Panc1 (cell line): ENCODE results near the gene WDR88. TPM values are rescaled to one million over a fixed set of nuclear protein-coding genes. Genes with fewer than 3 reads are reported as not detected.

Source experiments
- ATAC-seq: fragments of 200-7000 bp; cut with Tn5 transposase; 2 replicates; pipeline ENCODE4 v1.9.1; 2020; ENCODE audit warnings: mild to moderate bottlenecking, moderate library complexity
- BruUV-seq: library from RNA; stranded (reverse); fragments of 400-500 nt; replicated peaks from 2 replicates; lab custom pipeline; 2021; lab: Mats Ljungman, UMichigan
- CTCF ChIA-PET: fragments of 300-600 bp; sonication (Branson Sonifier 250); formaldehyde crosslinking; loops from one replicate; lab custom pipeline; 2022; ENCODE audit warnings: antibody characterized with exemption; lab: Charles Lee
- POLR2A ChIA-PET: fragments of 300-600 bp; sonication (Branson Sonifier 250); formaldehyde crosslinking; loops from one replicate; lab custom pipeline; 2022; ENCODE audit warnings: antibody characterized with exemption; lab: Charles Lee
- DNase-seq: peaks from one replicate; pipeline ENCODE4 v3.0.0-alpha.2; 2010; ENCODE audit warnings: low read depth, low spot score
- H3K27ac ChIP-seq: 2 replicates; pipeline ENCODE4 v1.5.1; 2011; ENCODE audit warnings: mild to moderate bottlenecking, low read length, inconsistent platforms
- H3K27me3 ChIP-seq: fragments of 200-500 bp; sonication (Bioruptor generic); 2 replicates; pipeline ENCODE4 v1.6.0; 2014; ENCODE audit warnings: low read length, inconsistent platforms; ENCODE audit not compliant: control insufficient read depth, insufficient read depth
- H3K36me3 ChIP-seq: fragments of 200-500 bp; sonication (Bioruptor generic); 2 replicates; pipeline ENCODE4 v1.5.1; 2014; ENCODE audit warnings: inconsistent platforms, mild to moderate bottlenecking, low read length, moderate library complexity; ENCODE audit not compliant: control insufficient read depth, insufficient read depth
- H3K4me1 ChIP-seq: 2 replicates; pipeline ENCODE4 v1.5.1; 2011; ENCODE audit warnings: inconsistent platforms, mild to moderate bottlenecking, low read length, moderate library complexity; ENCODE audit not compliant: control insufficient read depth, insufficient read depth
- H3K4me3 ChIP-seq, 2 experiments: 2 replicates each; pipeline ENCODE4 v1.5.1; 2011 to 2012; ENCODE audit warnings: low read depth in 2 of 2, low read length in 2 of 2, mild to moderate bottlenecking in 2 of 2, inconsistent platforms in 1 of 2, moderate library complexity in 1 of 2
- H3K9me3 ChIP-seq: fragments of 200-500 bp; sonication (Bioruptor generic); 2 replicates; pipeline ENCODE4 v1.5.1; 2014; ENCODE audit warnings: low read depth, mild to moderate bottlenecking, inconsistent platforms, low read length, moderate library complexity; ENCODE audit not compliant: control insufficient read depth, insufficient read depth
- POLR2AphosphoS5 ChIP-seq: IDR thresholded peaks from 2 replicates; pipeline ENCODE4 v1.6.1; 2012; ENCODE audit warnings: mild to moderate bottlenecking, low read depth, low read length, moderate library complexity
- SIN3A ChIP-seq: IDR thresholded peaks from 2 replicates; pipeline ENCODE4 v1.6.1; 2012; ENCODE audit warnings: low read depth, mild to moderate bottlenecking, low read length, moderate library complexity, borderline replicate concordance; ENCODE audit not compliant: insufficient read depth
- TCF7L2 ChIP-seq: IDR thresholded peaks from 2 replicates; pipeline ENCODE4 v1.6.1; 2011; ENCODE audit warnings: mild to moderate bottlenecking, low read depth, low read length, inconsistent platforms
- in situ Hi-C: cut with HindIII; loops from 2 replicates; pipeline ENCODE4 v1.10.0; 2016; ENCODE audit warnings: low sequenced_read_pairs, low pct_unique_long_range_greater_than_20kb
- intact Hi-C: fragments of 100-400 bp; cut with micrococcal nuclease; formaldehyde crosslinking; loops from one replicate; pipeline ENCODE4 v1.10.0; 2022; ENCODE audit not compliant: unreplicated experiment
- total RNA-seq: library from RNA; stranded (reverse); gene quantifications from one replicate; pipeline ENCODE4 v1.2.1, GENCODE V29; 2021; ENCODE audit not compliant: unreplicated experiment
- TF ChIP-seq, protein P1 (sequence below), 2 experiments: IDR thresholded peaks; 2 replicates each; pipeline ENCODE4 v1.6.1; 2011 to 2012; ENCODE audit warnings: low read depth in 2 of 2, control low read depth in 1 of 2, low read length in 1 of 2, mild to moderate bottlenecking in 1 of 2, moderate library complexity in 1 of 2; ENCODE audit not compliant: insufficient read depth in 1 of 2
- TF ChIP-seq, protein P2 (sequence below): fragments of 450-650 bp; IDR thresholded peaks from 2 replicates; pipeline ENCODE4 v1.5.1; 2017; ENCODE audit warnings: mild to moderate bottlenecking

Gene WDR88
- total RNA-seq, 1 experiment from 2014 or later, result 0.31 TPM

DNA sequence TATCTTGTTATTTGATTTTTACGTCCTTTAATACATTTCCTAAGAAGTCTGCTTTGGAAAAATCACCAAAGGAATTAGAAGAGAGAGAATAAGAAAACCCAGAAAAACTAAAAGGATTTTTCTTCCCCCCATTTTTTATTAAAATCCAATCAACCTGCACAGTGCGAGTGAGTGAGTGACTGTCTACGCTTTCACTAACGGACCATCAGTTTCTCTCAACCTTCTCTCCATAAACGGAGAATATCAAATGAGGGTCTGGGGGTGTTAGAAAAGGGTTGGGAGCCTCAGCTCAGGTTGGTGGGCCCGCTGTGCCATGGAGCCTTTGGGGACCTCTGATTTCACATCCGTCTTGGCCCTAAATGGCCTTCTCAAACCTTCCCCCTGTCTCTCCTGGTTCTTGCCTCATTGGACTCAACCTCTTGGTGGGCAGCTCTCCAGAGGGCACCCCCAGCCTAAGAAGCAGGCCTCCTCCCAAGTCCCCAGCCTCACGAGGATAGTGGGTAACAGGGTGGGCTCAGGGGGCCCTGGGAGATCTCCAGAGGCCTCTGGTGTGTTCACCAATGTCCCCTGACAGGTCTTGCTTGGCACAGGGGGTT lies 61.5 kb downstream of the WDR88 start:
- ChIA-PET CTCF (no interaction called here), POLR2A (no interaction called here)
- H3K27me3 ChIP-seq, result no peaks in the 10 kb centered on the region
- H3K9me3 ChIP-seq, result no peaks in the 10 kb centered on the region
- no peaks in the 10 kb centered on the region; the same call in 1 of the 2 replicates for H3K36me3 ChIP-seq
- intact Hi-C loops, result no loop called here
- no TSS peak for BruUV-seq
- DNase-seq (no peak), ATAC-seq (no peak)
- TF ChIP-seq TCF7L2, result no peak
- TF ChIP-seq, protein P1, sequence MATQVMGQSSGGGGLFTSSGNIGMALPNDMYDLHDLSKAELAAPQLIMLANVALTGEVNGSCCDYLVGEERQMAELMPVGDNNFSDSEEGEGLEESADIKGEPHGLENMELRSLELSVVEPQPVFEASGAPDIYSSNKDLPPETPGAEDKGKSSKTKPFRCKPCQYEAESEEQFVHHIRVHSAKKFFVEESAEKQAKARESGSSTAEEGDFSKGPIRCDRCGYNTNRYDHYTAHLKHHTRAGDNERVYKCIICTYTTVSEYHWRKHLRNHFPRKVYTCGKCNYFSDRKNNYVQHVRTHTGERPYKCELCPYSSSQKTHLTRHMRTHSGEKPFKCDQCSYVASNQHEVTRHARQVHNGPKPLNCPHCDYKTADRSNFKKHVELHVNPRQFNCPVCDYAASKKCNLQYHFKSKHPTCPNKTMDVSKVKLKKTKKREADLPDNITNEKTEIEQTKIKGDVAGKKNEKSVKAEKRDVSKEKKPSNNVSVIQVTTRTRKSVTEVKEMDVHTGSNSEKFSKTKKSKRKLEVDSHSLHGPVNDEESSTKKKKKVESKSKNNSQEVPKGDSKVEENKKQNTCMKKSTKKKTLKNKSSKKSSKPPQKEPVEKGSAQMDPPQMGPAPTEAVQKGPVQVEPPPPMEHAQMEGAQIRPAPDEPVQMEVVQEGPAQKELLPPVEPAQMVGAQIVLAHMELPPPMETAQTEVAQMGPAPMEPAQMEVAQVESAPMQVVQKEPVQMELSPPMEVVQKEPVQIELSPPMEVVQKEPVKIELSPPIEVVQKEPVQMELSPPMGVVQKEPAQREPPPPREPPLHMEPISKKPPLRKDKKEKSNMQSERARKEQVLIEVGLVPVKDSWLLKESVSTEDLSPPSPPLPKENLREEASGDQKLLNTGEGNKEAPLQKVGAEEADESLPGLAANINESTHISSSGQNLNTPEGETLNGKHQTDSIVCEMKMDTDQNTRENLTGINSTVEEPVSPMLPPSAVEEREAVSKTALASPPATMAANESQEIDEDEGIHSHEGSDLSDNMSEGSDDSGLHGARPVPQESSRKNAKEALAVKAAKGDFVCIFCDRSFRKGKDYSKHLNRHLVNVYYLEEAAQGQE (IDR thresholded peaks at IDR 0.05; ENCODE audit: insufficient read depth in 1 of 2, low read depth in 2 of 2, low read length in 1 of 2), result no peak
- TF ChIP-seq SIN3A, result no peak
- TF ChIP-seq, protein P2, sequence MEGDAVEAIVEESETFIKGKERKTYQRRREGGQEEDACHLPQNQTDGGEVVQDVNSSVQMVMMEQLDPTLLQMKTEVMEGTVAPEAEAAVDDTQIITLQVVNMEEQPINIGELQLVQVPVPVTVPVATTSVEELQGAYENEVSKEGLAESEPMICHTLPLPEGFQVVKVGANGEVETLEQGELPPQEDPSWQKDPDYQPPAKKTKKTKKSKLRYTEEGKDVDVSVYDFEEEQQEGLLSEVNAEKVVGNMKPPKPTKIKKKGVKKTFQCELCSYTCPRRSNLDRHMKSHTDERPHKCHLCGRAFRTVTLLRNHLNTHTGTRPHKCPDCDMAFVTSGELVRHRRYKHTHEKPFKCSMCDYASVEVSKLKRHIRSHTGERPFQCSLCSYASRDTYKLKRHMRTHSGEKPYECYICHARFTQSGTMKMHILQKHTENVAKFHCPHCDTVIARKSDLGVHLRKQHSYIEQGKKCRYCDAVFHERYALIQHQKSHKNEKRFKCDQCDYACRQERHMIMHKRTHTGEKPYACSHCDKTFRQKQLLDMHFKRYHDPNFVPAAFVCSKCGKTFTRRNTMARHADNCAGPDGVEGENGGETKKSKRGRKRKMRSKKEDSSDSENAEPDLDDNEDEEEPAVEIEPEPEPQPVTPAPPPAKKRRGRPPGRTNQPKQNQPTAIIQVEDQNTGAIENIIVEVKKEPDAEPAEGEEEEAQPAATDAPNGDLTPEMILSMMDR, result no peak
- TF ChIP-seq POLR2AphosphoS5, result no peak
- H3K4me1 ChIP-seq, result peaks cover 10% of the 10 kb centered on the region
- H3K4me3 ChIP-seq, result peak overlapping the region; percentile 24 to 29; a peak in 2 of 4 replicates
- in situ Hi-C loops, result no loop called here
- H3K27ac ChIP-seq, result 0 out of 2 replicates have a peak overlapping the region, but pooled peaks have one; percentile 13

DNA sequence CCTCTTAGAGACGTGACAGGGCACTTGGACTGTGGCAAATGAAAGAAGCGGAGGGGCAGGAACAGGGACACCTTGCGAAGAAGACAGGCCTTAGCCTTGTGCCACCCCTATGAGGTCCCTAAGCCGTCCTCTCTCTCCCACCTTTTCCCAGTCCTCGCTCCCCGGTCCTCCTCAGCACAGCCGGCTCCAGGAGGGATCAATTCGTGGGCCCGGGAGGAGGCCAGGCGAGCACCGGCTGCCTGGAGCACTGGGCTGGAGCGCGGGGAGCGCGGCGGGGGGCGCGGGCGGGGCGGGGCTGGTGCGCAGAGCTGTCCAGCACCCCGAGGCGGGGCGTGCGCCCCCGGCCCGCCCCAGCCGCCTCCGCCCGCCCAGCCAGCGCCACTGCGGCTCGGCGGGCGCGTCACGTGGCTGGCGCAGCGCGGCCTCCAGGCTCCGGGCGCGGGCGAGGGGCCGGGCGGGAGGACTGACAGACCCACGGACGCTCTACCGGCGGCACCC lies 62.0 kb downstream of the WDR88 start, which contains the start of gene LRP3:
Gene LRP3, plus strand, starts transcription at position 466 of the 498 bp plus-strand sequence. CDS start 456 bp downstream, outside the sequence.
- in situ Hi-C loops (no loop called here), intact Hi-C loops (no loop called here)
- Histone ChIP-seq H3K27me3 (no peaks in the 10 kb centered on the region), H3K4me3 (peak within 1 kb of the TSS; percentile 48 to 54), H3K4me1 (peaks cover 10% of the 10 kb centered on the region), H3K9me3 (no peaks in the 10 kb centered on the region), H3K36me3 (no peaks in the 10 kb centered on the region; the same call in 1 of the 2 replicates), H3K27ac (peak within 1 kb of the TSS; percentile 13; the same call in 1 of the 2 replicates)
- TF ChIP-seq, protein P1 (IDR thresholded peaks at IDR 0.05; ENCODE audit: insufficient read depth in 1 of 2, low read depth in 2 of 2, low read length in 1 of 2), result peak in 1 of 2 experiments; percentile 78; a peak in 1 of 4 replicates
- TF ChIP-seq SIN3A (no peak), TCF7L2 (no peak), POLR2AphosphoS5 (no peak)
- DNase-seq, result no peak
- ChIA-PET CTCF (no interaction called here), POLR2A (no interaction called here)
- BruUV-seq, result no TSS peak
- ATAC-seq, result peak; percentile 74
